ENCODE measurements around the gene ARHGAP40.

ARHGAP40 gene

DNA sequence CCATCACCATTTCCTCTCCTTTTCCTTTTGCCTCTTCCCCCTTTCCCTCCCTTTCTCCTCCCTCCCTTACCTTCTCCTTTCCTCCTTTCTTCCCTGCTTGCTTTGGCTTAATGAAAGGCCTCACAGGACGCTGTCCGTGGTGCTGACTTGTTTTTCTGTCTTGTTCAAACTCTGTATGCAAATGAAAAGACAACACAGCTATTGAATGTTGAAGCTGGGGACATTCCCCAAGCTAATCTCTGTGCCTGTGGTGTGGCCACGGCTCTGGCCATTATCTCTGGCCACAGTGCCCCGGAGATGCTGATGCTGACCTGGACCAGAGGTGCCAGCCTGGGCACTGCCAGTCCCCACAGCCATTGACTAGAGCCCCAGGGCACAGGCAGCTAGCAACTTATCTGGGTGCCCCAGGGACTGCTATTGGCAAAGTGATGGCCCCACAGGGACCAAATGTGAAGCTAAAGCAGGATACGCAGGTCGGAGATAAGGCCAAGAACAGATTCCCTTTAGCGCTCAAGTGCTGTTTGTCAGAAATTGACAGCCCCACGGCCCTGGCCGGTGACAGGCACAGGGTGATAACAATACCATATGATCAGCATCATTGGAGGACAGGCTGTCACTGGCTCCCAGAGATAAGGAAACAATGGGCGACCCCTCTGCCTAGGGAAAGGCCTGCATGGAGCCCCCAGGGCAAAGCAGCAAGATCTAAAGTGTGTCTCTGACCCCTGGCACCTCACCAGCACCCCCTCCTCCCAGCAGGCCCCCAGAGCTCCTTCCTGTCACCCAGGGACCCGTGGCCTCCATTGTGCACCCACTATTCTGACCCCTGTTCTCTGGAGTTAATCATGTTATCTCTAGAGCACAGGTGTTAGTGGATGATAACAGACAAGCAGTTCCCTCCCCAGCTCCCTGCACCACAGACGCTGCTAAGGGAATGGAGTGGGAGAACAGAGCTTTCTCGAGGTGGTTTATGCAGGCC is 91.1 kb downstream of the ARHGAP40 start:
- peak; percentile 73 for DNase-seq

DNA sequence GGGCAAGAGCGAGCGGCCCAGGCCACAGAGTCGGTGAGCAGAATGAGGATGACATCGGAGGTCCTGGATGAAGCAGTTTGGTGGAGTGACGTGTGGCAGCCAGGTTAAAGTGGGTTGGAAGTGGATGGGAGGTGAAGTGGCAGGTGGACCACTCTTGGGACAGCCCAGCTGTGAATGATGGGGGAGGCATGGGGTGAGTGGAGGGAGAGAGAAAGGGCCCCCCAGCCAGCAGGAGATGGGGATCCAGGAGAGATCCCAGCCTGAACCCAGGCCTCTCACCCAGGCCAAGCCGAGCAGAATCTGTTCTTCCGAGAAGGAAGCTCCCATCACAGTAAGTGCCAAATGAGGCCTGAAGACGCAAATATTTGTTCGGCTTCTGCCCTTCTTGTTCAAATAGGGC is 95.7 kb downstream of the ARHGAP40 start:
- DNase-seq, result no peak

DNA sequence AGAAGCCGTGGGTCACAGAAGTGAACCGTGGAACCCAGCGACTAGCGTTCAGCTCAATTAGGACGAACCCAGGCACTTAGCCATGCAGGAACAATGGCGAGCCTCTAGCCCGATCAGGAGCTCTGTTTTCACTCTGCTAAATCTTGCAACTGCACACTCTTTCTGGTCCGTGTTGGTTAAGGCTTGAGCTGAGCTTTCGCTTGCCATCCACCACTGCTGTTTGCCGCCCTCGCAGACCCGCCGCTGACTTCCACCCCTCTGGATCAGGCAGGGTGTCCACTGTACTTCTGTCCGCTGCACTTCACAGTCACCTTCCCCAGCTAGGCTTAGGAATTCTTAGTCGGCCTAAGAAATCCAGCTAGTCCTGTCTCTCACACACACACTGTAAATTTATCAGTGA is 96.9 kb downstream of the ARHGAP40 start:
- DNase-seq, result no peak

DNA sequence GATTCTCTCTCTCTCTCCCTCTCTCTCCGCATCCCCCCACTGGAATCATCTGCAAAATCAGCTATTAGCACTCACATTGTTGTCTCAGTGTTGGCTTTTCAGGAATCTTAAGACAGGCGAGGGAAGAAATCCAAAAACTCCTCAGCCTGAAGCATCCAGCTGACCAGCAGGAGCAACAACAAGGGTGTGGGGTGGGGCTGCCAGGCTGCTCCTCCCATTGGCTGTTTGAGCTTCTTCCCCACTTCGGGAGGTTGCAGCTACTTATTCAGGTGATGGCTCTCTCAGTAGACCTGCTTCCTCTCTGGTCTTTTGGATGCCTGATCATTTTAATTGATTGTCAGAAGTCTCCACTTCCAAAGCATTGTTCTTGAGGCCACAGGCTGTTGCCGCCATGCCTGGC is 98.5 kb downstream of the ARHGAP40 start:
- DNase-seq, result no peak
